ENCODE data around the gene ARID5A. TPM values are rescaled to one million over a fixed set of nuclear protein-coding genes. Genes with fewer than 3 reads are reported as not detected.

Gene ARID5A
- total RNA-seq, 4 donors from 2014 or later, result 9.8 to 113 (median 18.1) TPM

GRCh38 chr2:96538487-96539214 lies 2.1 kb downstream of the ARID5A start:
- in situ Hi-C loops (cut with MboI; ENCODE audit: low pct_ligation_motif_present in 1 of 4, low pct_unique_long_range_greater_than_20kb in 1 of 4, low sequenced_read_pairs in 3 of 4) (no loop called here), intact Hi-C loops (cut with DNase I; ENCODE audit: low total_unique reads) (no loop called here)
- Histone ChIP-seq H3K27me3 (no peaks in the 10 kb centered on the region), H3K27ac (peak overlapping the region; percentile 97 to 99 (median 99)), H3K4me1 (peaks cover 18 to 70% (median 53%) of the 10 kb centered on the region in 4 donors), H3K4me3 (peak overlapping the region in 3 of 4 donors; percentile 83 to 99 (median 98)), H3K36me3 (no peaks in the 10 kb centered on the region), H3K9me3 (no peaks in the 10 kb centered on the region)
- TF ChIP-seq CTCF (IDR thresholded peaks at IDR 0.05) (no peak), POLR2AphosphoS5 (IDR thresholded peaks at IDR 0.05) (peak; percentile 67 to 77 (median 76)), POLR2A (IDR thresholded peaks at IDR 0.05) (peak; percentile 61), EP300 (IDR thresholded peaks at IDR 0.05; ENCODE audit: low read depth) (peak; percentile 40)
- WGBS, 2 donors (ENCODE audit: low coverage in 1 of 2), result 30% methylated on average over 24 of the region's 24 CpGs; no CpG with 5 or more reads in 1 of the 2 donors
- DNase-seq, result peak; percentile 87

GRCh38 chr2:96539215-96539920 lies 2.8 kb downstream of the ARID5A start:
- 72% methylated on average over 9 of the region's 9 CpGs; no CpG with 5 or more reads in 1 of the 2 donors for WGBS, 2 donors (ENCODE audit: low coverage in 1 of 2)
- no peaks in the 10 kb centered on the region for H3K27me3 ChIP-seq
- no peaks in the 10 kb centered on the region for H3K36me3 ChIP-seq
- H3K9me3 ChIP-seq, result no peaks in the 10 kb centered on the region
- peak overlapping the region in 2 of 4 donors; percentile 98 to 99 for H3K4me3 ChIP-seq
- TF ChIP-seq EP300 (IDR thresholded peaks at IDR 0.05; ENCODE audit: low read depth), result no peak
- no peak for TF ChIP-seq POLR2AphosphoS5 (IDR thresholded peaks at IDR 0.05)
- no peak for TF ChIP-seq CTCF (IDR thresholded peaks at IDR 0.05)
- TF ChIP-seq POLR2A (IDR thresholded peaks at IDR 0.05), result no peak
- intact Hi-C loops (cut with DNase I; ENCODE audit: low total_unique reads), result no loop called here
- in situ Hi-C loops (cut with MboI; ENCODE audit: low pct_ligation_motif_present in 1 of 4, low pct_unique_long_range_greater_than_20kb in 1 of 4, low sequenced_read_pairs in 3 of 4), result no loop called here
- peaks cover 11 to 63% (median 46%) of the 10 kb centered on the region in 4 donors for H3K4me1 ChIP-seq
- no peak for DNase-seq
- peak overlapping the region; percentile 47 to 99 (median 98) for H3K27ac ChIP-seq

- Histone ChIP-seq H3K4me1 (peaks cover 3 to 55% (median 38%) of the 10 kb centered on the region in 4 donors), H3K27me3 (no peaks in the 10 kb centered on the region), H3K27ac (peak overlapping the region in 1 of 4 donors; percentile 99), H3K9me3 (no peaks in the 10 kb centered on the region), H3K4me3 (no peak overlapping the region), H3K36me3 (no peaks in the 10 kb centered on the region)
- intact Hi-C loops (cut with DNase I; ENCODE audit: low total_unique reads), result no loop called here
- WGBS, 2 donors (ENCODE audit: low coverage in 1 of 2), result 83 to 85% methylated on average over 1 to 5 of the region's 5 CpGs
- in situ Hi-C loops (cut with MboI; ENCODE audit: low pct_ligation_motif_present in 1 of 4, low pct_unique_long_range_greater_than_20kb in 1 of 4, low sequenced_read_pairs in 3 of 4), result no loop called here
- no peak for TF ChIP-seq EP300 (IDR thresholded peaks at IDR 0.05; ENCODE audit: low read depth)
- no peak for TF ChIP-seq POLR2AphosphoS5 (IDR thresholded peaks at IDR 0.05)
- no peak for TF ChIP-seq CTCF (IDR thresholded peaks at IDR 0.05)
- no peak for TF ChIP-seq POLR2A (IDR thresholded peaks at IDR 0.05)
- DNase-seq, result no peak
These were observed 3.6 kb downstream of the ARID5A start for GRCh38 chr2:96540136-96540535.

DNA sequence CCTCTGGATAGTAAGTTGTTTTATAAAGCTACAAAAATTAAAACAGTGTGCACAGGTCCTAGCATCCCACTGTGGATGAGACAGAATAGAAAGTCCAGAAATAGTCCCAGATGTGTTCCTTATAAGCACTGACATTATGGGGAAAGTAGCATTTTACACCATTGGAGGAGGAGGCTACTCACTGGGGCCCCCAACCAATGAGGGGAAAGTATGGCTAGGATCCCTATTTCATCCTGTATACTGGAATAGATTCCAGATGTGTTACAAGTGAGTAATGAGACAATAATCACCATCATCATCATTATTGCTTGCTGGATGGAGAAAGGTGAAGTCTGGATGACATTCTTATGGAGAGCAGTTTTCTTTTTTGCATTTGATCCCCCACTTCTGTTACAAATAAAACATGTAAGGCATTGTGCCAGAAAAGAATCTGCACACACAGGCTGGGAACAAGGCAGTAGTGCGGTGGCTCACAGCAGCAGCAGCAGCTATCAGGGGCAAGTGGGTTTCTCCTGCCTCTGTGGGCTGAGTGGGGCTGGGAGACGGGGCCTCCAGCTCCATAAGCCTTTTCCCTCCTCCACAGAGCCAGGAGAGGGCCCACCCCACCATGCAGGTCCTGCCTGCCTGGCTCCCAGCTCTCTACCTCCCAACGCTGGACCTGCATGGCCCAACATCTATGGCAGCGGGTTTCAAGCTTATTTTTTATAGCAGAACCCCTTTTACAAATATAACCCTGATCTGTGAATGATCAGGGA lies 5.0 kb downstream of the ARID5A start:
- peaks cover 0 to 42% (median 30%) of the 10 kb centered on the region in 4 donors for H3K4me1 ChIP-seq
- TF ChIP-seq EP300 (IDR thresholded peaks at IDR 0.05; ENCODE audit: low read depth), result no peak
- TF ChIP-seq POLR2AphosphoS5 (IDR thresholded peaks at IDR 0.05), result no peak
- no peak for TF ChIP-seq CTCF (IDR thresholded peaks at IDR 0.05)
- no peak for TF ChIP-seq POLR2A (IDR thresholded peaks at IDR 0.05)
- in situ Hi-C loops (cut with MboI; ENCODE audit: low pct_ligation_motif_present in 1 of 4, low pct_unique_long_range_greater_than_20kb in 1 of 4, low sequenced_read_pairs in 3 of 4) (no loop called here), intact Hi-C loops (cut with DNase I; ENCODE audit: low total_unique reads) (no loop called here)
- no peaks in the 10 kb centered on the region for H3K9me3 ChIP-seq
- no peaks in the 10 kb centered on the region for H3K36me3 ChIP-seq
- no peaks in the 10 kb centered on the region for H3K27me3 ChIP-seq
- H3K4me3 ChIP-seq, result no peak overlapping the region
- DNase-seq, result no peak
- H3K27ac ChIP-seq, result no peak overlapping the region
- WGBS, 2 donors (ENCODE audit: low coverage in 1 of 2), result 93% methylated on average over 4 of the region's 4 CpGs; no CpG with 5 or more reads in 1 of the 2 donors
